Stimulated activated CD8-positive, alpha-beta memory T cell treated with anti-CD3 and anti-CD28 coated beads, Interleukin-2, amount 100 ng/mL, for 48 hours (primary cell): Measurements from ENCODE around the gene WWC1.
"Not testable (repeated sequence)": the region's sequence is repeated elsewhere in the genome, so short reads cannot be mapped to it uniquely, and the experiment has no call there.

Experiments used
- DNase-seq, 2 donors: peaks; one replicate each; pipeline ENCODE4 v3.0.0-alpha.2; 2020; ENCODE audit warnings: low read depth in 2 of 2

The WWC1 gene

DNA sequence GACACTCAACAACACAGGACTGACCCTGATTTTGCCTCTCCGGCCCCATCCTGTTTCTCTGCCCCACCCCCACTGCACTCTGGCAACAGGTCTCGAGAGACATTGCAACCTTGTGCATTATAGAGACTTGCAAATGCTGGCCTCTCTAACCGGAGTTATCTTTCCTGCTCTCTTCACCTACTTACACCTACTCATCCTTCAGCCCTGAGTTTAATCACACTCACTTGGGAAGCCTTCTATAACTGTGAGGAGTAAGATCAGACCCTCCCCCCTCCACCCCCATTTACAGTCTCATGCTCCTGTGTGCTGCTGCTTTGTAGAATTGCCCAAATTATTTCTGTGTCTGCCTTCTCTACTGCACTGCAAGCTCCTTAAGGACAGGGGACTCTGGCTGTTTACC is 42.8 kb downstream of the WWC1 start:
- no peak for DNase-seq

DNA sequence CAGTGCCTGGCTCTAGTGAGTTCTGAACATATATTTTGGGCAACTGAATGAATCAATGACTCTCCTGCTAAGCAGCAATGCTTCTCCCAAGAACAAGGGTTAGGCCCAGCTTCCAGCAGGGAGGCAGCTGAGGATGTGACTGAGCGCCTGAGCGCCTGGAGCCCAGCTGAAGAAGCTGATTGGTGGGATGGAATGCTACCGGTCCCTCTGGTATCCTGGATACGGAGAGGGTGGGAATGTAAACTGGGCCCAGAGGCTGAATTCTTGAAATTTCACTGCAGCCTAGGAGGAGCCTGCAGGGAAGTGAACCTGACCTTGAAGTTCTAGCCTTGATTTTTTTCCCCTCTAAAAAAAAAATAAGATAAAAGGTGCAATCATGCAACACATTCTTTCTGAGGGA is 43.2 kb downstream of the WWC1 start:
- DNase-seq: no peak

GRCh38 chr5:168337361-168337760 is 45.9 kb downstream of the WWC1 start:
- no peak for DNase-seq

- no peak for DNase-seq
Observed at GRCh38 chr5:168339109-168339771, 47.8 kb downstream of the WWC1 start.

DNA sequence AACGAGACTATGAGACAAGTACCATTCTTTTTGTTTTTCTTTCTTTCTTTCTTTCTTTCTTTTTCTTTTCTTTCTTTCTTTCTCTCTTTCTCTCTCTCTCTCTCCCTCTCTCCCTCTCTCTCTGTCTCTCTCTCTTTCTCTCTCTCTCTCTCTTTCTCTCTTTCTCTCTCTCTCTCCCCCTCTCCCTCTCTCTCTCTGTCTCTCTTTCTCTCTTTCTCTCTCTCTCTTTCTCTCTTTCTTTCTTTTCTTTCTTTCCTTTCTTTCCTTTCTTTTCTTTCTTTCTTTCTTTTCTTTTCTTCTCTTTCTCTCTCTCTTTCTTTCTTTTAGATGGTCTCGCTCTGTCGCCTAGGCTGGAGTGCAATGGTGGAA is 48.3 kb downstream of the WWC1 start:
- DNase-seq: not testable (repeated sequence)

- no peak for DNase-seq
Observed at GRCh38 chr5:168340487-168340886, 49.0 kb downstream of the WWC1 start.

- no peak for DNase-seq
Observed at GRCh38 chr5:168341178-168341577, 49.7 kb downstream of the WWC1 start.

DNA sequence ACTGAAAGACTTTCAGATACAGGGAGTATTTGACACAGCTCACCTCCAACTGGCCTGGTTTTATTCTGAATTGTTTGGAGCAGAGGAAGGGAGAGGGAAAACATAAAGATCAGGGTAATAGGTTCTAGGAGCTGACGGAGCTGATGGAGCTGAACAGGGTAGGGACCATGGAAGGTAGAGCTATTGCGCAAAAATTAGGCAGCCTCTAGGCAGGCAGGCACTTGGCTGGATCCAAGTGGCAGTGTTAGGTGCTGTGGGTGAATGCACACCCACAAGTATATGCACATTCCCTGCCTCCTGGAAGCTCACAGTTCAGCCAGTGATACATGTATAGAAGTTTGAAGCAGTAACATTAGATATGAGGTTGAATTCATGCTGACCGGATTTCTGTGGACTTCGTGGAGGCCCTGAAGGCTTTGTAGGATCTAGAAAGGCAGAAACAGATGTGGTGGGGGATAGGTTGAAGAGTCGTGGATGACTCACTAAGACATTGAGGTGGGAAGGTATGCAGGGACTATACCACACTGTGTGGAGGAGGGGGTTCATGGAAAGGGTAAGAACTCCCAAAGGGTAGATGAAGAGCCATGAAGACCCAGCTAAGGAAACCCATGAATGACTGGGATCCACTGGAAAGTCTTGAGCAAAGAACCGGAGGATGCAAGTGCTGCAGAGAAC is 50.8 kb downstream of the WWC1 start:
- no peak for DNase-seq

GRCh38 chr5:168342985-168343384 is 51.5 kb downstream of the WWC1 start:
- DNase-seq: no peak

DNA sequence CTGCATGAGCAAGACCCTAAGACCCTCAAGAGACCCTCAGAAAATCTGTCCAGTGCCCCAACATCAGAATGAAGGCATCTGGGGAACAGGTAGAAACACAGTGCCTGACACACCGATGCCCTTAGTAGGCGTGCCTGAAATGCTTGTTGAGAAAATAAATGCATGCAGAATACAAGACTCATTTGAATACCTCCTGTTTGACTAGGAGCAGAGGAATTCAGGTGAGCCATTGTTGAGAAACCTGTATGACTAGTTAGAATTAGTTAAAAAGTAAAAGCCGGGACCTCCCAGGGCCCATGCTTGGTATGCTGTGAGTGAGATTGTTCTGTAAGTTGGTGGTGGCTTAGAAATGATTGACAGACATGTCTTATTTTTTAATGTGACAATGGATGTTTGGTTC is 55.0 kb downstream of the WWC1 start:
- no peak for DNase-seq

- no peak for DNase-seq
Observed at GRCh38 chr5:168347368-168348083, 56.1 kb downstream of the WWC1 start.

GRCh38 chr5:168348084-168348414 is 56.6 kb downstream of the WWC1 start:
- no peak for DNase-seq

GRCh38 chr5:168350315-168350714 is 58.9 kb downstream of the WWC1 start:
- DNase-seq: no peak

DNA sequence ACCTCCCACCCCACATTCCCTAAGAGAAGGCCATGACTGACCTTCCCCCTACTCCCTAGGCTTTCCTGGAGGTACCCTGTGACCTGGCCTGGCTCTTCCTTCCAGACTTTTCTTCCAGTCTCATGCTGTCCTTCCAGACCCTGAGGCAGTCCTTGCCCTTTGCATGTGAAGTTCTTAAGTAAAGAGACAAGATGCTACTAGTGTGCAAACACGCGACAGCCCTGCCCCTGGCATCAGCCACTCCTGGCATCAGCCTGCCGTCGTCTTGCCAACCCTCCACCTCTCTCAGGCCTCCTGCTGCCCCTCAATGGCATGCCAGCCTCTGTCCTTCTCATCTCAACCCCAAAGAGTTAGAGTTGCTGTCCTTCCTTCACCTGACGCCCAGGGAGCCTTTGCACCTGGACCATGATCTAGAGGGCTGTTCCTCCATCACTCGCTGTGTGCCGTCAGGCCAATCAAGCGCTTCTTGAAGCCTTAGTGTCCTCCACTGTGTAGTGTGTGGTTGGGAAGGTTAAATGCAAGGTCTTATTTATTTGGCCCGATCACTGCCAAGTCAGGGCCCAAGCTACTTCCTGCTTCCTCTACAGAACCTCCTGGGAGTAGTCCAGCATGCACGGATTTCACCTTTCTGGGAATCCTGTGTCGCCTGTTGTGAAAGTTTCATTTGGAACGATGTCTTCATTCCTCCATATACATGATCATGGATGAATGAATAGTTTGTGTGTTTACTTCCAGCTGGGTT is 61.9 kb downstream of the WWC1 start:
- DNase-seq: no peak

- no peak for DNase-seq
Observed at GRCh38 chr5:168354397-168354796, 63.0 kb downstream of the WWC1 start.

DNA sequence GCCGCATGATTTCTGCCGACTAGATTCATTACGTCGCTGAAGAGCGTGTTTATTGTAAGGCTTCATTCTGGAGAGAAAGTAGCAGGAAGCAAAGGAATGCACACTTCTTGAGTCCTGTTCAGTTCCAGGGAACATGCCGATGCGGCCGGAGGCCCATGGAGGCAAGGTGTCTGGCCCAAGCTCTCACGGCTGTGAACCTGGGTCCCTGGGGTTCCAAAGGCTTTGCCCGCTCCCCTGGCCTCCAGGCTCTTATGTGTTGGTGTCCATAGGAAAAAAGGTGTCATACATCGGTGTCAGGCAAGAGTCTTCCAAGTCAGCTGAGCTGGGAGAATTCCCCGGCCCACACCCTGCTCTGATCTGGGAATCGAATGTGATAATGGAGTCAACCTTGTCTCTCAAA is 64.7 kb downstream of the WWC1 start:
- DNase-seq: no peak

- no peak for DNase-seq
Observed at GRCh38 chr5:168356592-168356991, 65.1 kb downstream of the WWC1 start.

GRCh38 chr5:168357876-168358275 is 66.4 kb downstream of the WWC1 start:
- DNase-seq: no peak

- no peak for DNase-seq
Observed at GRCh38 chr5:168359820-168360460, 68.5 kb downstream of the WWC1 start.

DNA sequence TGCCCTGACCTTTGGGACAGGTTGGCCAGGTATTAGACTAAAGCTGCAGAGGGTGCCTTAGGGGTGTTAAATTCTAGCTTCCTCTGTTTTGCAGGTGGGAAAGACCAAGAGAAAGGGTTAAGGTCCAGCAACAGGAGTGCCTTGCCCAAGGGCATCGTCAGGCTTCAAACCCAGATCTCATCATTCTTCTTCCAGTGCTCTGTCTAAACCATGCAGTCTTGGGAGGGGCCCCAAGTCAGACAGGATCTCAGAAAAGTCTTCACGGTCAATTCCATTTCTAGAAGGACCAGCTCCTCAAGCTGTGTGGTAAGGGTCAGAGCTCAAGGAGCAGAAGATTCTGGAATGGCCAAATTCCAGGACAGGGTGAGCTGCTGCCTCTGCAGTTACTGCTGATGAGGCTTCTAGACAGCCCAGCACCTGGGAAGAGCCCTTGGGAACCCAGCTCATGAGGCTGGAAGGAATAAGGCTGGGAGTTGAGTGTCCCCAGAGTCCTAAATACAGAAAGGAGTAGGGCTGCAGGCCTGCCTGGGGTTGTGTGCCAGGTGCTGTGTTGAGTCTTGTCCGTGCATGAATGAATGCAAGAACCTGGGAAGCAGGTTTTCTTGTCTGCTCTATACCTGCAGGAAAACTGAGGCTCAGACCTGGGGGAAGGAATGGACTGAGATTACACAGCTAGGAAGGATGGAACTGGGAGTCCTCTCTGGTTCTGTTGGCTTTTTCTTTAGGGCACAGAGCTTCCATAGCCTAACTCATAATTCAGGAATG is 69.3 kb downstream of the WWC1 start:
- DNase-seq: no peak
